ENCODE data around the gene UIMC1. TPM values are rescaled to one million over a fixed set of nuclear protein-coding genes. Genes with fewer than 3 reads are reported as not detected.

UIMC1 gene
- total and polyA plus RNA-seq, 2 donors from 2014 or later = 16.2 to 37.9 TPM

DNA sequence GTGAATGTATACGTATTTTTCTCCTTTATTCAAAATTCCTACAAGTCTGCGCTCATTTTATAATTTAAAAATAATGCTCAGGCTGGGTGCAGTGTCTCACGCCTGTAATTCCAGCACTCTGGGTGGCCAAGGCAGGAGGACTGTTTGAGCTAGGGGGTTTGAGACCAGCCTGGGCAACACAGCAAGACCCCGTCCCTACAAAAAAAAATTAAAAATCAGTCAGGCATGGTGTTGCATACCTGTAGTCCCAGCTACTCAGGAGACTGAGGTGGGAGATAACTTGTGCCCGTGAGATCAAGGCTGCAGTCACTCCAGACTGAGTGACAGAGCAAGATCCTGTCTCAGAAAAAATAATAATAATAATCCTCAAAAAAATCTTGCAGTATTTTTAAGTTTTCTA, 7.8 kb downstream of the UIMC1 start:
- Histone ChIP-seq H3K4me1 (ENCODE audit: control insufficient read depth in 2 of 3, insufficient read depth in 2 of 3, low read depth in 1 of 3, low read length in 3 of 3) (peaks cover 0 to 7% (median 0%) of the 10 kb centered on the region in 3 donors), H3K36me3 (ENCODE audit: control insufficient read depth in 2 of 3, insufficient read depth in 3 of 3, low read length in 3 of 3) (no peaks in the 10 kb centered on the region), H3K9me3 (ENCODE audit: control insufficient read depth in 2 of 3, insufficient read depth in 1 of 3, low read length in 3 of 3) (no peaks in the 10 kb centered on the region), H3K27me3 (ENCODE audit: control insufficient read depth, insufficient read depth, low read length) (no peaks in the 10 kb centered on the region), H3K27ac (ENCODE audit: low read depth in 2 of 2, low read length in 2 of 2) (no peak overlapping the region), H3K9ac (ENCODE audit: low read length in 3 of 3) (no peak overlapping the region), H3K4me3 (ENCODE audit: low read length in 3 of 3) (no peak overlapping the region)
- FAIRE-seq = no peak
- TF ChIP-seq, protein P1, sequence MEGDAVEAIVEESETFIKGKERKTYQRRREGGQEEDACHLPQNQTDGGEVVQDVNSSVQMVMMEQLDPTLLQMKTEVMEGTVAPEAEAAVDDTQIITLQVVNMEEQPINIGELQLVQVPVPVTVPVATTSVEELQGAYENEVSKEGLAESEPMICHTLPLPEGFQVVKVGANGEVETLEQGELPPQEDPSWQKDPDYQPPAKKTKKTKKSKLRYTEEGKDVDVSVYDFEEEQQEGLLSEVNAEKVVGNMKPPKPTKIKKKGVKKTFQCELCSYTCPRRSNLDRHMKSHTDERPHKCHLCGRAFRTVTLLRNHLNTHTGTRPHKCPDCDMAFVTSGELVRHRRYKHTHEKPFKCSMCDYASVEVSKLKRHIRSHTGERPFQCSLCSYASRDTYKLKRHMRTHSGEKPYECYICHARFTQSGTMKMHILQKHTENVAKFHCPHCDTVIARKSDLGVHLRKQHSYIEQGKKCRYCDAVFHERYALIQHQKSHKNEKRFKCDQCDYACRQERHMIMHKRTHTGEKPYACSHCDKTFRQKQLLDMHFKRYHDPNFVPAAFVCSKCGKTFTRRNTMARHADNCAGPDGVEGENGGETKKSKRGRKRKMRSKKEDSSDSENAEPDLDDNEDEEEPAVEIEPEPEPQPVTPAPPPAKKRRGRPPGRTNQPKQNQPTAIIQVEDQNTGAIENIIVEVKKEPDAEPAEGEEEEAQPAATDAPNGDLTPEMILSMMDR (IDR thresholded peaks at IDR 0.05; ENCODE audit: borderline replicate concordance, extremely low read depth, insufficient read depth) = no peak
- no peak for DNase-seq
- intact Hi-C loops (cut with DNase I) = no loop called here

DNA sequence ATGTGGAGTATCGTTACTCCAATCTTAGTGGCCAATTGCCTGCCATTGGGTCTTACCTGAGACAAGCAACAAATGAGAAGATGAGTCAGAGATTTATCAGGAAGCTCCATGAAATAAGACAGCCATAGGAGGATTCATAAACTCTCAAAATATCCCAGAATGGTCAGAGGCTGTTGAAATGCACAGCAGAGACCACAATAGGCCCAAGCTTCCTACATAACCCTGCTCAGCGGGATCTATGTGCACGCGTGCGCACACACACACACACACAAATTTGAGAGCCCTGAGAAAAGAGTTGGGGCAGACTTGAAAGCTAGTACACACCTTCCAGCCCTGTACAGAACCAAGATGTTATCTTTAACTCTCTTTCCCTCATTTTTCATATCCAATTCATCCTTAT, 9.8 kb downstream of the UIMC1 start:
- H3K4me3 ChIP-seq (ENCODE audit: low read length in 3 of 3) = no peak overlapping the region
- no peak overlapping the region for H3K27ac ChIP-seq (ENCODE audit: low read depth in 2 of 2, low read length in 2 of 2)
- intact Hi-C loops (cut with DNase I) = no loop called here
- TF ChIP-seq, protein P1 (IDR thresholded peaks at IDR 0.05; ENCODE audit: borderline replicate concordance, extremely low read depth, insufficient read depth) = no peak
- no peaks in the 10 kb centered on the region for H3K9me3 ChIP-seq (ENCODE audit: control insufficient read depth in 2 of 3, insufficient read depth in 1 of 3, low read length in 3 of 3)
- H3K9ac ChIP-seq (ENCODE audit: low read length in 3 of 3) = no peak overlapping the region
- FAIRE-seq (no peak), DNase-seq (no peak)
- H3K4me1 ChIP-seq (ENCODE audit: control insufficient read depth in 2 of 3, insufficient read depth in 2 of 3, low read depth in 1 of 3, low read length in 3 of 3) = peaks cover 0 to 7% (median 0%) of the 10 kb centered on the region in 3 donors
- H3K27me3 ChIP-seq (ENCODE audit: control insufficient read depth, insufficient read depth, low read length) = no peaks in the 10 kb centered on the region
- H3K36me3 ChIP-seq (ENCODE audit: control insufficient read depth in 2 of 3, insufficient read depth in 3 of 3, low read length in 3 of 3) = no peaks in the 10 kb centered on the region

DNA sequence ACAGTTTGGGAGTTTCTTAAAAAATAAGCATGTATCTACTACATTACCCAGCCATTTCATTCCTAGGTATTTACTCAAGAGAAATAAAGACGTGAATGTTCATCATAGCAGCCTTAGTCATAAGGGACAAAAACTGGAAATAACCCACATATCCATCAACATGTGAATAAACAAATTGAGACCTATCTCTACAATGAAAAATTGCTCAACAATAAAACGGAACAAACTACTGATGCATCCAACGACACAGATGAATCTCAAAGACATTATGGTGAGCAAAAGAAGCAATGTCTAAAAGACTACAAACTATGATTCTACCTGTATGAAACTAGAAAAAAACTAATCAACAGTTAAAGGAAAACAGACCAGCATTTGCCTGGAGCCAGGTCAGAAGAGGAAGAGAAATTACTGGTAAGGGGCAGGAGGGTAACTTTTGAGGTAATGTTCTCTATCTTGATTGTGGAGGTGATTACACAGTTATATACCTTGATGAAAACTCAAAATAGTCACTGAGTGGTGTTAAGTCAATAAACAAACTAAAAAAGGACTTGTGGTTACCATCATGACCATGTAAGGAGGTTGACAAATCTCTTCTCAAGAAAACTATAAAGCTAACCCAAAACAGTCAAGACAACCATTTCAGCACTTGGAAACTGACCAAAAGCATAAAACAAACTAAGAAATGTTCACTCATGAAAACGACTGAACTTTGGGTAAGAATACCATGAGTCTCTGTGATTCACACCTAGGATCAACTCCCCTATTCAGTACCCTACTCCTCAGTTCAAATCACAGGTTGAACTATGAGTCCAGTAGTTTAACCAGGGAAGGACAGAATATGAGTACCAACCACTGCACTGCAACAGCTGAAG, 10.4 kb downstream of the UIMC1 start:
- Histone ChIP-seq H3K4me3 (ENCODE audit: low read length in 3 of 3) (no peak overlapping the region), H3K36me3 (ENCODE audit: control insufficient read depth in 2 of 3, insufficient read depth in 3 of 3, low read length in 3 of 3) (no peaks in the 10 kb centered on the region), H3K9me3 (ENCODE audit: control insufficient read depth in 2 of 3, insufficient read depth in 1 of 3, low read length in 3 of 3) (no peaks in the 10 kb centered on the region), H3K27me3 (ENCODE audit: control insufficient read depth, insufficient read depth, low read length) (no peaks in the 10 kb centered on the region), H3K9ac (ENCODE audit: low read length in 3 of 3) (no peak overlapping the region), H3K4me1 (ENCODE audit: control insufficient read depth in 2 of 3, insufficient read depth in 2 of 3, low read depth in 1 of 3, low read length in 3 of 3) (peaks cover 0 to 7% (median 0%) of the 10 kb centered on the region in 3 donors), H3K27ac (ENCODE audit: low read depth in 2 of 2, low read length in 2 of 2) (no peak overlapping the region)
- no peak for DNase-seq
- FAIRE-seq = no peak
- TF ChIP-seq, protein P1 (IDR thresholded peaks at IDR 0.05; ENCODE audit: borderline replicate concordance, extremely low read depth, insufficient read depth) = no peak
- intact Hi-C loops (cut with DNase I) = no loop called here
